ENCODE data around the gene TAOK1.

GRCh38 chr17:29357821-29358232, 32.3 kb upstream of the TAOK1 start:
- TF ChIP-seq CTCF (conservative IDR thresholded peaks at IDR 0.05; ENCODE audit: low read depth, low read length) (no peak), EZH2 (IDR thresholded peaks at IDR 0.05; ENCODE audit: borderline replicate concordance, low read depth, low read length, poor library complexity, severe bottlenecking) (no peak)
